Measurements from ENCODE around the gene CDIP1.

The CDIP1 gene

DNA sequence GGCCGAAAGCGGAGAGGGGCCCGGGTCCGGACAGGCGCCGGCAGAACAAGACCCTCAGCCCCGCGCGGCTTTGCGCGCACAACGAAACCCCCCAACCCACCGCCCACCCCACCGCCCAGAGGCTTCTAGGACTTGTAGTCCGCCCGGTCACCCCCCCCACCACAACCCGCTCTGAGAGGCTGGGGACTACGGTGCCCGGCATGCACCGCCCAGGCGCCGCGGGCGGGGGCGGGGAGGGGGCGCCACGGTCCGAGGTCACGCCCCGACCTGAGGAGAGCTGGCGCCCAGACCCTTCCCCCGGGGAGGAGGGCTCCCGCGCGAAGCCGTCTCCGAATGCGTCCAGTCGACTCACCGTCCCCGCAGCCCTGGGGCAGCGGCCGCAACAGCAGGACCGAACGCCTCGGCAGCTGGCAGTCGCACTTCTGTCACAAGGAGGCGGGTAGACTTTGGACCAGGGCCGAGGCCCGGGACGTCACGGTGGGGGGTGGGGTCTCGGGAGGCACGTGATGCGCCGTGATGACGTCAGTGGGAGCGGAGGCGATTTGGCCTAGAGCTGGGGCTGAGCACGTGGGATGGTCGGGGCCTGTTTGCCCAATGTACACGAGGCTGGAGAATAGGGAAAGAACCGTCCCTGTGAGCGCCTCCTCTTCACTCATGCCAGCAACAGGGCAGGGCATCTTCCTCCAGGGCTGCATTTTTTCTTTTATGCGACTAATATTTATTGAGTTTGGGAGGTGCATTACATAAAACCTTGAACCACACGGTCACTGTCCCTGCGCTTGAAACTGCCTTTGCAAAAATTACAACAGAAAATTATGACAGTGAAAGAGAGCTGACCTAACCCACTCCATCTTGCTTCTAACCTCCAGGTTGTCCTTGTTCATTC, at the start of gene CDIP1:
CDIP1 (minus strand) TSS at position 424 of the 886 bp plus-strand sequence. CDS start 24,643 bp downstream, outside the sequence.
- Histone ChIP-seq H3K36me3 (replicated peaks) (no peaks in the 10 kb centered on the region), H3K4me3 (ENCODE audit: low read depth, low read length) (peak within 1 kb of the TSS; percentile 63), H3K27ac (no peak within 1 kb of the TSS), H3K27me3 (replicated peaks) (no peaks in the 10 kb centered on the region)
- DNase-seq, result peak; percentile 93
- in situ Hi-C loops (cut with HindIII; ENCODE audit: low pct_ligation_motif_present, low sequenced_read_pairs), result no loop called here
- TF ChIP-seq, protein P1, sequence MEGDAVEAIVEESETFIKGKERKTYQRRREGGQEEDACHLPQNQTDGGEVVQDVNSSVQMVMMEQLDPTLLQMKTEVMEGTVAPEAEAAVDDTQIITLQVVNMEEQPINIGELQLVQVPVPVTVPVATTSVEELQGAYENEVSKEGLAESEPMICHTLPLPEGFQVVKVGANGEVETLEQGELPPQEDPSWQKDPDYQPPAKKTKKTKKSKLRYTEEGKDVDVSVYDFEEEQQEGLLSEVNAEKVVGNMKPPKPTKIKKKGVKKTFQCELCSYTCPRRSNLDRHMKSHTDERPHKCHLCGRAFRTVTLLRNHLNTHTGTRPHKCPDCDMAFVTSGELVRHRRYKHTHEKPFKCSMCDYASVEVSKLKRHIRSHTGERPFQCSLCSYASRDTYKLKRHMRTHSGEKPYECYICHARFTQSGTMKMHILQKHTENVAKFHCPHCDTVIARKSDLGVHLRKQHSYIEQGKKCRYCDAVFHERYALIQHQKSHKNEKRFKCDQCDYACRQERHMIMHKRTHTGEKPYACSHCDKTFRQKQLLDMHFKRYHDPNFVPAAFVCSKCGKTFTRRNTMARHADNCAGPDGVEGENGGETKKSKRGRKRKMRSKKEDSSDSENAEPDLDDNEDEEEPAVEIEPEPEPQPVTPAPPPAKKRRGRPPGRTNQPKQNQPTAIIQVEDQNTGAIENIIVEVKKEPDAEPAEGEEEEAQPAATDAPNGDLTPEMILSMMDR (IDR thresholded peaks at IDR 0.05; ENCODE audit: low read depth, low read length, missing control alignments), result peak; percentile 16

DNA sequence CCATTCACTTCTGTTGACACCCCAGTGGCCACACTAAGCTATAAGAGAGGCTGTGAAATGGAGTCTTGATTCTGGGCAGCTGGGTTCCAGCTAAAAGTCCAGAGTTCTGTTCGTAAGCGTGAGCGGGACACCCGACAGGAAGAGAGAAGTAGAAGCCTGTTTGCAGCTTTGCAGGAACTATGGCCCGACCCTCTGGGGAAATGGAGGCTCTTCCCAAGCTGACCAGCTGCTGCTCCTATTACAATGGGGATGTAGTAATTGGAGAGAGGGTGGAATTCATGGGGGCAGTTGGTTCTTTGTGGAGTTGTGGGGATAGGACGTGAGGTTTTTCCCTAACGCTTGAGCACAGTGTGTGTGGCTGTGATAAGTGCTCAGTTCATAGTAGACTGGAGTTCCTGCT, 47.7 kb upstream of the CDIP1 start:
- no peak overlapping the region for H3K4me3 ChIP-seq (ENCODE audit: low read depth, low read length)
- no peaks in the 10 kb centered on the region for H3K36me3 ChIP-seq (replicated peaks)
- no peak for DNase-seq
- peaks cover 9% of the 10 kb centered on the region for H3K27me3 ChIP-seq (replicated peaks)
- TF ChIP-seq, protein P1 (IDR thresholded peaks at IDR 0.05; ENCODE audit: low read depth, low read length, missing control alignments), result no peak
- H3K27ac ChIP-seq, result no peak overlapping the region
- in situ Hi-C loops (cut with HindIII; ENCODE audit: low pct_ligation_motif_present, low sequenced_read_pairs), result no loop called here

DNA sequence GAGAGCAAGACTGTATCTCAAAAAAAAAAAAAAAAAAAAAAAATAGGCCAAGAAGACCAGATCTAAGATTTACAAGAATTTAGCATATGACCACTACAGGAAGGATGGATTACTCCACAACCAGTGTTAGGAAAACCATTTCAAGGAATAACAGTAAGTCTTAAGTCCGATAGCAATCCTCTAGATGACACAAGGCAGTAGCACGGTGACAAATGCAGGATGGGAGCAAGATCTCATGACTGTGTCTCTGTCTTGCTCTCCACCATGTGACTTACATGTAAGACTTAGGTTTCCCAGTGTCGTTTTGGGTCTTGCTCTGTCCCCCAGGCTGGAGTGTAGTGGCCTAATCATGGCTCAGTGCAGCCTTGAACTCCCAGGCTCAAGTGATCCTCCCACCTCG, 45.3 kb upstream of the CDIP1 start:
- no peak for DNase-seq
- TF ChIP-seq, protein P1 (IDR thresholded peaks at IDR 0.05; ENCODE audit: low read depth, low read length, missing control alignments), result no peak
- peaks cover 9% of the 10 kb centered on the region for H3K27me3 ChIP-seq (replicated peaks)
- in situ Hi-C loops (cut with HindIII; ENCODE audit: low pct_ligation_motif_present, low sequenced_read_pairs), result no loop called here
- no peak overlapping the region for H3K27ac ChIP-seq
- no peak overlapping the region for H3K4me3 ChIP-seq (ENCODE audit: low read depth, low read length)
- no peaks in the 10 kb centered on the region for H3K36me3 ChIP-seq (replicated peaks)

DNA sequence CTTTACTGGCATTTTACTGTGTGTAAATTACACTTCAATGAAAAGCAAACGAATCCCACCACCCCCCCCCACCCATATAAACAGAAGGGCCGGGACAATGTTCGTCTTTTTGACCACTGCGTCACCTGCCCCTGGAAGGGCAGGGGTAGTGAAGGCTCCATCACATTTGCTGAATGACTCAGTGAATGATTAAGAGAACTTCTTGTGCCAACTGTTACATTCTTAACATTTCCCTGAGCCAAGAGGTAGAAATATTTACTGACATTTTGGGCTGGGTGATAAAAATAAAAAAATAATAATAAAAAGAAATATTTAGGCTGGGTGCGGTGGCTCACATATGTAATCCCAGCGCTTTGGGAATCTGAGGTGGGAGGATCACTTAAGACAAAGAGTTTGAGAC, 41.7 kb upstream of the CDIP1 start:
- H3K4me3 ChIP-seq (ENCODE audit: low read depth, low read length), result no peak overlapping the region
- H3K36me3 ChIP-seq (replicated peaks), result no peaks in the 10 kb centered on the region
- TF ChIP-seq, protein P1 (IDR thresholded peaks at IDR 0.05; ENCODE audit: low read depth, low read length, missing control alignments), result no peak
- in situ Hi-C loops (cut with HindIII; ENCODE audit: low pct_ligation_motif_present, low sequenced_read_pairs), result no loop called here
- no peak for DNase-seq
- no peaks in the 10 kb centered on the region for H3K27me3 ChIP-seq (replicated peaks)
- no peak overlapping the region for H3K27ac ChIP-seq

DNA sequence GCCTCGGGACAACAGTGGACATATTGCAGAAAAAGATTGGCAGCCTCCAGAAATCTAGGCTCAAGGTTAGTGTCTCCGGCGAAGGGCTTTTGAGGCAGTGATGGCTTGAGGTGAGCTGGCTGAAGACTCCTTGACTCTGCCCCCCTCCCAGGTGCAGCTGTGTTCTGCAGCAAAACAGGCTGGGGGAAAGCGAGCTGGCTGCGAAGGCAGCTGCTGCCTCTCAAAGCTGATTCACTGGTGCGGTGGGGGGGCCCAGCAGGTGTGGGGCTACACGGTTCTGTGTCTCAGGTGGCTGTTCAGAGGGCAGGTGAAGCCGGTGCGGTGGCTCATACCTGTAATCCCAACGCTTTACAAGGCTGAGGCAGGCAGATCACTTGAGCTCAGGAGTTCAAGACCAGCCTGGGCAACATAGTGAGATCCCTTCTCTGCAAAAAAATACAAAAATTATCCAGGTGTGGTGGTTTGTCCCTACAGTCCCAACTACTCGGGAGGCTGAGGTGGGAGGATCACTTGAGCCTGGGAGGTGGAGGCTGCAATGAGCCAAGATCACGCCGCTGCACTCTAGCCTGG, 40.5 kb upstream of the CDIP1 start:
- TF ChIP-seq, protein P1 (IDR thresholded peaks at IDR 0.05; ENCODE audit: low read depth, low read length, missing control alignments), result no peak
- Histone ChIP-seq H3K36me3 (replicated peaks) (no peaks in the 10 kb centered on the region), H3K27ac (no peak overlapping the region), H3K4me3 (ENCODE audit: low read depth, low read length) (no peak overlapping the region), H3K27me3 (replicated peaks) (no peaks in the 10 kb centered on the region)
- no peak for DNase-seq
- in situ Hi-C loops (cut with HindIII; ENCODE audit: low pct_ligation_motif_present, low sequenced_read_pairs), result no loop called here
